Cardiac fibroblast (primary cell): ENCODE measurements around the gene SLC4A8.

Experiments used
- DNase-seq, 2 donors: peaks; one replicate each; pipeline versions ENCODE4 v3.0.0 to v3.0.0-alpha.2; 2010; ENCODE audit warnings: low read depth in 2 of 2
- H3K4me3 ChIP-seq, 2 donors: replicated peaks in 1 of 2; 1 replicate in 1 of 2; 2 replicates in 1 of 2; pipeline ENCODE4 v1.5.1; 2011; ENCODE audit warnings: low read depth in 2 of 2, low read length in 2 of 2, mild to moderate bottlenecking in 2 of 2, moderate library complexity in 1 of 2
- CTCF ChIP-seq: IDR thresholded peaks from one replicate; pipeline ENCODE4 v1.5.1; 2011; ENCODE audit warnings: low read depth, mild to moderate bottlenecking, low read length, inconsistent platforms

SLC4A8 gene

GRCh38 chr12:51382173-51382572 is 42.5 kb upstream of the SLC4A8 start:
- no peak overlapping the region for H3K4me3 ChIP-seq
- no peak for DNase-seq
- TF ChIP-seq CTCF = no peak

- TF ChIP-seq CTCF = no peak
- no peak for DNase-seq
- H3K4me3 ChIP-seq = no peak overlapping the region
Observed at GRCh38 chr12:51383269-51383905, 41.2 kb upstream of the SLC4A8 start.

DNA sequence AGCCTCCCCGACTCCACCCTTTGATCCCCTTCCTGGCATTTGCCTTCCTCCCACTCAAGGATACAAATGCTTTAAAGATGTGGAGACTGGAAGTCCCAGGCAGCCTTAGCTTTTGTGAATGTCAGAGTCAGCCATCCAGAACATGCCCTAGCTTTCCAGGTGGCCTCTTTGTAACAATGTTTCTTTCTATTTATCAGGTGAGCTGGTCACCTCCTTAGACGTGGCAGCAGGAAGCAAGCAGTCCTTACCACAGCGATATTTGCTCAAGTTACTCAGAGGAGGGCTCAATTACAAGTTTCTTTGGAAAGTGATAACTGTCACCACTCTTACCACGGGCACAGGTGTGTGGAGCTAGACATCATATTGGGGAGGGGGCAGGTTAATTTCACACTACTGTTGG is 38.3 kb upstream of the SLC4A8 start:
- TF ChIP-seq CTCF = no peak
- no peak for DNase-seq
- H3K4me3 ChIP-seq = no peak overlapping the region

GRCh38 chr12:51388069-51388799 is 36.4 kb upstream of the SLC4A8 start:
- DNase-seq = peak; percentile 39 to 71
- no peak for TF ChIP-seq CTCF
- no peak overlapping the region for H3K4me3 ChIP-seq

DNA sequence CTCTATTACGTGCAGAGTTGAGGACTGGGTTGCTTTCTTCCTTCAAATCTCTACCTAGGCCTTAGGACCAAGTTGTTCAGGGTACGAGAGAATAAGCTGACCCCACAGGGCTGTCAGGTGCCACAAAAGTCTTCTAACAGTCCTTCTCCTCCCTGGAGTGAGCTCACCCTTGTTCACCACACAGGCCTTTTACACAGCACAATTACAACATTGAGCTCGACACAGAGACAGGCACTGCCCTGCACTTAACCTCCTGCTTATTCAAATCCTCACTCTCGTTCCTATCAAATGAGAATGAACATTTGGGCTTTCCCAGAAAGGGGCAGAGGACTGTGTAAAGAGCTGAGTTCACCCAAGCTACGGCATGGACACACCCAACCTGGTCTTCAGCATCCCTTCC is 35.8 kb upstream of the SLC4A8 start:
- TF ChIP-seq CTCF = no peak
- H3K4me3 ChIP-seq = no peak overlapping the region
- no peak for DNase-seq

- H3K4me3 ChIP-seq = no peak overlapping the region
- no peak for TF ChIP-seq CTCF
- DNase-seq = peak in 1 of 2 donors; percentile 32
Observed at GRCh38 chr12:51389302-51389999, 35.2 kb upstream of the SLC4A8 start.
